Stimulated activated CD4-positive, alpha-beta T cell treated with anti-CD3 and anti-CD28 coated beads, Interleukin-2, amount 100 ng/mL, for 24 hours (primary cell): ENCODE data around the gene HIVEP1.
"Not testable (repeated sequence)": the region's sequence is repeated elsewhere in the genome, so short reads cannot be mapped to it uniquely, and the experiment has no call there.

ENCODE experiments used
- DNase-seq, 2 donors: peaks; one replicate each; pipeline ENCODE4 v3.0.0-alpha.2; 2020

The HIVEP1 gene

DNA sequence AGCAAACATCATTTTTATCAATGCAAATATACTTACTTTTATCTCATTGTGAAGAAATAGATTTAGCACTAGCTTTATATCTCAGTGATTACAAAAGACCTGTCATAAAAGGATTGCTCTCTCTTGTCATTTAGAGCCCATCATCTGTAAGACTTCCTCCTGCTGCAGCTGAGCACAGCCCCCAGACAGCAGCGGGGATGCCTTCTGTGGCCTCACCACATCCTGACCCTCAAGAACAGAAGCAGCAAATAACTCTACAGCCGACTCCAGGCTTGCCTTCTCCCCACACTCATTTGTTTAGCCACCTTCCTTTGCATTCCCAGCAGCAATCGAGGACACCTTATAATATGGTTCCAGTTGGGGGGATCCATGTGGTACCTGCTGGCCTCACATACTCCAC is 151.0 kb downstream of the HIVEP1 start:
- DNase-seq = no peak

- no peak for DNase-seq
Observed at GRCh38 chr6:12163744-12164507, 151.8 kb downstream of the HIVEP1 start.

GRCh38 chr6:12164508-12164770 is 152.3 kb downstream of the HIVEP1 start:
- no peak for DNase-seq

DNA sequence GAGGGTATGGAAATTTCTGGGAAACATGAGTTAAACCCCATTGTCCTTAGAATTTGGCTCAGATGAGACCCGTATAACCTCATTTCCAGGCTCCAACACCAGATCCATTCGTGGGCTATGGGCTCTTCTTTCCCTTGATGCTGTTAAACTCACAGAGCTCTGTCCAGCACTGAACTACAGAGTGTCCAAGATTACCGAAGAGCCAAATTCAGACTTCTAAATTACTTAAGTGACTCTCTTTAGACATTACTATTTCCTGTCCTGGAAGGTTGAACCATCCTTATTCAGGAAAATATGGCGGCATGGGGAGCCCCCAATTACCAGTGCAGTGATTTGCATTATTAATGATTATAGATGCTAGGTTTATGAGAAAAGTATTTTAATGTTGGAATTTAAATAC is 153.2 kb downstream of the HIVEP1 start:
- no peak for DNase-seq

GRCh38 chr6:12165722-12166280 is 153.7 kb downstream of the HIVEP1 start:
- DNase-seq = no peak

DNA sequence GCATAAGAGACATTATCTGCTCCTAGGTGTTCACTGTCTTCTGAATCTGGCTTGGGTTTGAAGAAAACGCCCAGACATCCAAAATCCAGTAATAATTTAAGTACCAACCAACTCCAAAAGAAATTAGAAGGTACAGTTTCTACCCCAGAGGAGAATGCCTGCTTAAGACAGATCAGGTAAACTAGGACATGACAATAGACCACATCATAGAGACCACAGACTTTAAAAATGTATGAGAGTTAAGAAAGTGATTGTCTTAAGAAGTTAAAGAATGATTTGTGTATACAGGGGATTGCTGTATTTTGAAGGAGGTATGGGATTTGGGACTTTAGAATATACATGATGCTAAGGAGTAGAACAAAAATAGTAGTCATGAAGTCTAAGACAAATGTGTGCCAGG is 157.3 kb downstream of the HIVEP1 start:
- DNase-seq = no peak

DNA sequence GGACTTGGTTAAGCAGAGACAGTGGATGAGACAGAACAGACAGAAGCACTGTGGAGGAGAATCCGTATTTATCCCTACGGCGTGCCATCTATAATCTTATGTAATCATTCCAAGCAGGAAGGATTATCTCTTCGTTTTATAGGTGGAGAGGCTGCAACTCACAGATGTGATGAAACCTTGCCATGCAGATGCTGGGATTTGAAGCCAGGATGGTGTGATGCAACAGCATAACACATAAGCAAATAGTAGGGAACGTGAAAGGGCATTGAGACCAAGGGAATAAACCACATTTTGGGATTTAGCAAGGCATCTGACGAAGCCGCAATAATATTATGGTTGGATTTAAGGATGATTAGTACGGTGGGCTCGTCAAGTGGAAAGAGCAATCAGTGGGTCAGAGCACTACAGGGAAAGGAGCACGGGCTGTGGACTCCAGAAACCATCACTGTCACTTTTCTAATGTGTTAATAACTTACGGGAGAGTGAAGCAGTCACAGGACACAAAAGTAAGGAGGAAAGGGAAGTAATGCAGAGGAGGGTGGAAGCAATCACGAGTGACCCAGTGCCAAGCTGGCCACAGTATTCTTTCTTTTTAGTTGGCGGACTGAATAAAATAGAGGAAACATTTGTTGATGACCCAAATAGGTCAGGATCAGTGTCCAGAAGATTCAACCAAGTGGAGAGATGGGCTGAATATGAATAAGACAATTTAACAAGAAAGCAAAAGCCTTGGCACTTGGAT is 158.4 kb downstream of the HIVEP1 start:
- no peak for DNase-seq

- DNase-seq = no peak
Observed at GRCh38 chr6:12171717-12172116, 159.6 kb downstream of the HIVEP1 start.

DNA sequence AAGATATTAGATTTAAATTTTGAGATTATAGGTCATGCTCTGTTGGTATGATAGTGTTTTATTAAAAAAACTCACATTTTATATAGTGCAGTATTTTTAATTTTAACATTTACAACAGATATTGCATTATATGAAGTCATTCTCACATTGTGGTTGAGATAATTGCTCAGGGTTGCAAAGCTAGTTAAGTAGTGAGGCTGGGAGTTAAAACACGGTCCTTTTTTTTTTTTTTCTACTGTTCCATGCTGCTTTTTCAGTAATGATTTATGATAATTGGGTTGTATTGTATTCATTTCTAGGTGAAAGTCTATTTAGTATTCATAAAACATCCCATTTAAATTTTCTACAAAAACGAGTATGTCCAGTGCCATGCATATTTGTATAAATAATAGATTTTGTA is 160.5 kb downstream of the HIVEP1 start:
- no peak for DNase-seq

- no peak for DNase-seq
Observed at GRCh38 chr6:12173181-12173580, 161.1 kb downstream of the HIVEP1 start.

DNA sequence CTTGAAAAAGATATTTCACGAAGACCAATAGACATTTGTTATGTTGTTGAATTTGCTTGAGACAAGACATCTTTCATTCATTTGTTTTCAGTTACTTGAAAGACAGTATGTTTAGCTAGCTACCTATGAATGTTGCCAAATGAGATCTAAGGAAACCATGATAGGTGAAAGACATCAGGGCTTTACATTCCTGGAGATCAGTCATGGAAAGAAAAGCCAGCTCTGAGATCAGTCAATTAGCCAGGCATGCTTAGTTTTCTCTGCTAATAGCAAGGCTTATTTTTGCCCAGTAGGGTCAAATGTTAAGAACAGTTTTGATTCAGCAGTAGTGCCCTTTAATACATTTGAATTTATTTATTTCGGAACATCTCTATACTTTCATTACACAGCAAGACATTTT is 161.5 kb downstream of the HIVEP1 start:
- DNase-seq = no peak

DNA sequence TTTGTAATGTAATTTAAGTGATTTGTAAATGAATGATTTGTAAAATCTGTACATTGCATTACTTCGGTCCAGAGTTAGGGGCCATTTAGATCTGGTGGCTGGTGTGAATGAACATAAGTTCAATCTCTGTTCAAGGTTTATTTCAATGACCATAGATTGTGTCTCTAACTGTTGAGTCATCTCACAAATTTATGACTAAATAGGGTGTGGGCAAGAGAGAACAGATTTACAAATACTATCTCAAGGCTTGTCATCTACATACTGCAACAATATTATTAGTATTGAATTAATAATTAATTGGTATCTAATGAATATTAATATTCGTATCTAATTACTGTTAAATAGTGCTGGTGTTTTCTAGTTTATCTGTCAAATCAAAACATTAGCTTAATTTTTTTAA is 162.8 kb downstream of the HIVEP1 start:
- no peak for DNase-seq

GRCh38 chr6:12175626-12176025 is 163.5 kb downstream of the HIVEP1 start:
- no peak for DNase-seq

DNA sequence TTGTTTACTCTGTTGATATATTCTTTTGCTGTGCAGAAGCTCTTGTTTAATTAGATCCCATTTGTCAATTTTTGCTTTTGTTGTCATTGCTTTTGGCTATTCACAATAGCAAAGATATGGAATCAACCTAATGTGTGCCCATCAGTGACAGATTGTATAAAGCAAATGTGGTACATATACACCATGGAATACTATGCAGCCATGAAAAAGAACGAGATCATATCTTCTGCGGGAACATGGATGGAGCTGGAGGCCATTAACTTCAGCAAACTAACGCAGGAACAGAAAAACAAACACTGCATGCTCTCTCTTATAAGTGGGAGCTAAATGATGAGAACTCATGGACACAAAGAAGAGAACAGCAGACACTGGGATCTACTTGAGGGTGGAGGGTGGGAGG is 164.7 kb downstream of the HIVEP1 start:
- DNase-seq = not testable (repeated sequence)

DNA sequence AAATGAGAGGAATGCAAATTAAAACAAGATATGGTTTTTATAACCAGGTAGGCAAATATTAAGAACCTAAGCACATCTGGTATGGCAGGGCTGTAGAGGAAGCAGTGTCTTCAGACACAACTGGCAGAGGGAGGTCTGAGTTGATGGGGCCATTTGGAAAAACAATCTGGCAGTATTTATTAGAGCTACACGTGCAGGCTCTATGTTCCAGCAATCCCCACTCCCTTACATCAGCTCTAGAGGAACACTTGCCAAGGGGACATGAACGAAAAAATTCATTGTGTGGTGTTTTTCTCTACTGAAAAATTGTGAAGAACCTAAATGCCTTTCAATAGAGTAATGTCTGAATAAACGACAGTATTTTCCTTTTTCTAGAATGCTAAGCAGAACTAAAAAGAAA is 166.4 kb downstream of the HIVEP1 start:
- no peak for DNase-seq

DNA sequence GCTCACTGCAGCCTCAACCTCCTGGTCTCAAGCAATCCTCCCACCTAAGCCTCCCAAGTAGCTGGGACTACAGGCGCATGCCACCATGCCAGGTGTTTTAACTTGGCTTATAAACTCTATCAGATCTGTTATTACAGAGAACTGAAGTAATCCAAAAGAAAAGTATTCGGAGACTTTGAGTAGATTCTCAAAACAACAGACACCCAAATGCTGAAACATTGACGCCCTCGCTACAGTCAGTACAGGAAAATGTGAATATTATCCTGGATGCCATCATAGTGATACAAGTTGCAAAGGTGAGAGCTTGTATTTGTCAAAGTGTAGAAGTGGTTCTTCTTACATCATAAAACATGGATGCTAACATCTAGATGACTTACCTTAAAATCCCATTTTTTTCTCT is 169.4 kb downstream of the HIVEP1 start:
- DNase-seq = no peak

- no peak for DNase-seq
Observed at GRCh38 chr6:12182676-12183075, 170.6 kb downstream of the HIVEP1 start.

DNA sequence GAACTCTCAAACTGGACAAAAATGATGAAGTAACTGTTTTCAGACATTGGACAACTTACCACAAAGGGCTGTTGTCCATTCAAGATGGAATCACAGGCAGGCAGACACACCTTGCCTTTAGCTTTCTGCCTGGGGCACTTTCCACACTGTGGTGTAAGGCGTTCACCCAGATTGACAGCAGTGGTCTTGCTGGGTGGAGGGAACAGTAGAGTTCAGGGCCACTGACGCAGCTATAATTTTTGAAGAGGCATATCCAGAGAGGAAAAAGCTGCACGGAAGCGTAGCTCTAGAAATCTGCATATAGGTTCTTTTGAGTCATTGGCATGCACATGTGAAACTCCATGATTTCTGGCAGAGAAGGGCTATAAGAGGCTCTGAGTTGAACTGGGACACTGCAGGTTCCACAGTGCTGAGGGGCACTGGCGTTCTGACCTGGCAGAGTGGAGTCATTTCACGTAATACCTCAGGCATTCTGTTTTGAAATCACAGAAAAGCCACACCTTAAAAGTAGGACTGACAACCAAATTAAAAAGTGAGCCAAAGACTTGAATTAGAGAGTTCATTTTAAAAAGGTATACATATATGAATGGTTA is 173.1 kb downstream of the HIVEP1 start:
- no peak for DNase-seq

DNA sequence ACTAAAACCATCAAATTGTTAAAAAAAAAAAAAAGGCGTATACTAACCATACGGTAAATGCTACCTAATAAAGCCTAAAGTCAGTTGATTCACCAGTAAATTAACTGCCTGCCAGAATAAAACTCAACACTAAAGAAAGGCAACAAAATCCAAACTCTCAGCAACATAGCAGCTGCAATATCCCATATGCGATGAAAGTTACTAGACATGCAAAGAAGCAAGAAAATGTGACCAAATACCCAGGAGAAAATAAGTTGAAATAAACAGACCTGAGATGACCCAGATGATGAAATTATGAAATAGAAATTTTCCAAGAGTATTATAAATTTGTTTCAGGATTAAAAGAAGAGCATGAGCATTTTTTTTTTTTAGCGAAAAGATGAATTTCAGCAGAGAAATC is 174.4 kb downstream of the HIVEP1 start:
- DNase-seq = no peak

DNA sequence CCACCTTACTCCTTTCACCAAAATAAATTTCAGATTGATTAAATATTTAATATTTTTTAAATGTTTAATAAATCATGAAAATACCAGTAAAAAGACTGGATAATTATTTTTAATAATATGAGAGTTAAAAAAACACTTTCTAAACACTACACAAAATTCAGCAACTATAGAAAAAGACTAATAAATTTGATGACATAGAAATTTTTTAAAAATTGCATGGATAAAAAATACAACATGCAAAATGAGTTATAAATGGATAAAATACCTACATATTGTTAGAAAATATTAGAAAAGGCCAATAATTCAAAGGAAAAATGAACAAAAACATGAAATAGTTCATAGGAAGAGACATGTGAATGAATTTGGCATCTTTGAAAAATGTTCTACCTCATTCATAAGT is 177.0 kb downstream of the HIVEP1 start:
- DNase-seq = no peak

- DNase-seq = no peak
Observed at GRCh38 chr6:12189661-12190060, 177.5 kb downstream of the HIVEP1 start.

DNA sequence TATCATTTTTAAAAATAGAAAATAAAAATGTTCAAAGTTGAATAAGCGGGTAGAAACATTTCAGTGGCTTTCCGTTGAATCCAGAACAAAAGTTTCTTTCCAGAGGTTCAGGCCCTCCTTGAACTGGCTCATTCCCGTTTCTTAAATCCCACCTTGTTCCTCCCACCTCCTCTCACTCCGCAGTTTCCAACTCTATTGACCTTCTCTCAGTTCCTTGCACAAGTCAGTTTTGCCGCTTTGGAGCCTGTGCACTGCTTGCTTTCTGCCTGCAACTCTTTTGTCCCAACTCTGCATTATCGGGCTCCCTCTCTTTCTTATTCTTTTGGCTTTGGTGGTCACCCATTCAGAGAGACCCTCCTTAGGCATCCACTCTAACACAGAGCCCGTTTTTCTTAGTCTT is 178.1 kb downstream of the HIVEP1 start:
- no peak for DNase-seq

DNA sequence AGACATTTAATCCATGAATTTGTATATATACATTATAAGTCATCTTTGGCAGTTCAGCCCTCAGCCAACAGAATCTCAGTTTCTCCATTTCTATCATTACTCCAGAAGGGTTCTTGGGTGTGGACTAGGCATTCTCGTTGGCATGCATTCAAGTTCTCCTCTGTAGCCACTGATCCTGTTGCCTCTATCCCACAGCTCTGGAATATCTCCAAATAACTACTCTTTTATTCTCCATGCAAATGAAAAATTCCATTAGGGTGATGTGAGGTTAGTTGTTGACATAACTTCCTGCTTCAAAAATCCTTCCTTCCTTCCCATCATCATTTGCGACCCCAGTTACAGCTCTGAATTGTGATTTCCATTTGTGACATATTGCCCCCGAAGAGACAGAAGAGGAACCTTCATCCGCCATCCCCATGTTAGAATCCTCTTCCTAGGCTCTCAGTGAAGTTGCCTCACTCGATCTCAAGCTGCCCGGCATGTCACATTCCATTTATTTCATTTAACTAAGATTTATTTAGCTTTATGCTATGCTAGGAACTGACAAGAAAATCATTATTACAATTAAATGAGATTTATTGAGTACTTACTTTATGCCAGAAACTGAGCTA is 184.3 kb downstream of the HIVEP1 start:
- DNase-seq = no peak

- DNase-seq = no peak
Observed at GRCh38 chr6:12198851-12199250, 186.7 kb downstream of the HIVEP1 start.
